ENCODE measurements around the gene NELFE. TPM values are rescaled to one million over a fixed set of nuclear protein-coding genes. Genes with fewer than 3 reads are reported as not detected.

The NELFE gene
- total RNA-seq, 1 donor from 2014 or later: 50.6 TPM

- Mint-ChIP-seq H3K4me3 (ENCODE audit: unreplicated experiment) (no peak overlapping the region), H3K27ac (ENCODE audit: unreplicated experiment) (no peak overlapping the region), H3K4me1 (ENCODE audit: low read depth) (no peaks in the 10 kb centered on the region), H3K9me3 (ENCODE audit: low read depth) (no peaks in the 10 kb centered on the region), H3K36me3 (ENCODE audit: low read depth) (no peaks in the 10 kb centered on the region), H3K27me3 (ENCODE audit: low read depth) (peaks cover 4% of the 10 kb centered on the region)
- TF ChIP-seq, protein P1, sequence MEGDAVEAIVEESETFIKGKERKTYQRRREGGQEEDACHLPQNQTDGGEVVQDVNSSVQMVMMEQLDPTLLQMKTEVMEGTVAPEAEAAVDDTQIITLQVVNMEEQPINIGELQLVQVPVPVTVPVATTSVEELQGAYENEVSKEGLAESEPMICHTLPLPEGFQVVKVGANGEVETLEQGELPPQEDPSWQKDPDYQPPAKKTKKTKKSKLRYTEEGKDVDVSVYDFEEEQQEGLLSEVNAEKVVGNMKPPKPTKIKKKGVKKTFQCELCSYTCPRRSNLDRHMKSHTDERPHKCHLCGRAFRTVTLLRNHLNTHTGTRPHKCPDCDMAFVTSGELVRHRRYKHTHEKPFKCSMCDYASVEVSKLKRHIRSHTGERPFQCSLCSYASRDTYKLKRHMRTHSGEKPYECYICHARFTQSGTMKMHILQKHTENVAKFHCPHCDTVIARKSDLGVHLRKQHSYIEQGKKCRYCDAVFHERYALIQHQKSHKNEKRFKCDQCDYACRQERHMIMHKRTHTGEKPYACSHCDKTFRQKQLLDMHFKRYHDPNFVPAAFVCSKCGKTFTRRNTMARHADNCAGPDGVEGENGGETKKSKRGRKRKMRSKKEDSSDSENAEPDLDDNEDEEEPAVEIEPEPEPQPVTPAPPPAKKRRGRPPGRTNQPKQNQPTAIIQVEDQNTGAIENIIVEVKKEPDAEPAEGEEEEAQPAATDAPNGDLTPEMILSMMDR (IDR thresholded peaks at IDR 0.05): no peak
- DNase-seq (ENCODE audit: low spot score): no peak
Measured at GRCh38 chr6:31927863-31928671, 30.7 kb downstream of the NELFE start.

- no peaks in the 10 kb centered on the region for H3K4me1 Mint-ChIP-seq (ENCODE audit: low read depth)
- H3K27ac Mint-ChIP-seq (ENCODE audit: unreplicated experiment): no peak within 1 kb of the TSS
- no peaks in the 10 kb centered on the region for H3K27me3 Mint-ChIP-seq (ENCODE audit: low read depth)
- DNase-seq (ENCODE audit: low spot score): no peak
- TF ChIP-seq, protein P1 (IDR thresholded peaks at IDR 0.05): no peak
- H3K9me3 Mint-ChIP-seq (ENCODE audit: low read depth): no peaks in the 10 kb centered on the region
- no peak within 1 kb of the TSS for H3K4me3 Mint-ChIP-seq (ENCODE audit: unreplicated experiment)
- no peaks in the 10 kb centered on the region for H3K36me3 Mint-ChIP-seq (ENCODE audit: low read depth)
Measured at GRCh38 chr6:31927242-31927862, 31.4 kb downstream of the NELFE start, which contains the start of gene C2. Gene C2, plus strand, starts transcription at chr6:31927717. Its CDS starts 36 bp downstream, at chr6:31927753.

DNA sequence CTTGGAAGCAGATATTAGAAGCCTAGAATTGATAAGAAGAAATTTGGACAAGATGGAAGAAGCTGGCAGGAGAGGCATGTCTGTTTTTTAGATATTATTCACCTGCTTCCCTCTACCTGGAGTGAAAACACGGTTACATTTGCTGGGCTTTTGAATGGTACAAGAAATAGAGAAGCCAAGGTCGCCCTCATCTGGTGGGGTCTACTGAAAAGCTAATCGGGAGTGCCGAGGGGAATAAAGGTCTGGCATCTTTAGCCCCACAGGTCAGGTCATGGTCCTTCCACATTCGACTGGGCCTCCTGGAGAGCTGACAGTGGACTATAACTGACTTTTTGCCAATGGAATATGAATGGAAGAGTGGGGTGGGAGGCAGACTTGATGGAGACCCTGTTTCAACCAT, 35.8 kb downstream of the NELFE start:
- H3K27ac Mint-ChIP-seq (ENCODE audit: unreplicated experiment): no peak overlapping the region
- H3K4me3 Mint-ChIP-seq (ENCODE audit: unreplicated experiment): no peak overlapping the region
- H3K4me1 Mint-ChIP-seq (ENCODE audit: low read depth): no peaks in the 10 kb centered on the region
- no peaks in the 10 kb centered on the region for H3K36me3 Mint-ChIP-seq (ENCODE audit: low read depth)
- no peaks in the 10 kb centered on the region for H3K9me3 Mint-ChIP-seq (ENCODE audit: low read depth)
- TF ChIP-seq, protein P1 (IDR thresholded peaks at IDR 0.05): peak; percentile 35
- no peaks in the 10 kb centered on the region for H3K27me3 Mint-ChIP-seq (ENCODE audit: low read depth)
- DNase-seq (ENCODE audit: low spot score): no peak

GRCh38 chr6:31920811-31921210, 38.0 kb downstream of the NELFE start:
- H3K27ac Mint-ChIP-seq (ENCODE audit: unreplicated experiment): no peak overlapping the region
- H3K9me3 Mint-ChIP-seq (ENCODE audit: low read depth): no peaks in the 10 kb centered on the region
- TF ChIP-seq, protein P1 (IDR thresholded peaks at IDR 0.05): no peak
- H3K4me3 Mint-ChIP-seq (ENCODE audit: unreplicated experiment): no peak overlapping the region
- DNase-seq (ENCODE audit: low spot score): no peak
- peaks cover 2% of the 10 kb centered on the region for H3K27me3 Mint-ChIP-seq (ENCODE audit: low read depth)
- H3K36me3 Mint-ChIP-seq (ENCODE audit: low read depth): no peaks in the 10 kb centered on the region
- no peaks in the 10 kb centered on the region for H3K4me1 Mint-ChIP-seq (ENCODE audit: low read depth)

DNA sequence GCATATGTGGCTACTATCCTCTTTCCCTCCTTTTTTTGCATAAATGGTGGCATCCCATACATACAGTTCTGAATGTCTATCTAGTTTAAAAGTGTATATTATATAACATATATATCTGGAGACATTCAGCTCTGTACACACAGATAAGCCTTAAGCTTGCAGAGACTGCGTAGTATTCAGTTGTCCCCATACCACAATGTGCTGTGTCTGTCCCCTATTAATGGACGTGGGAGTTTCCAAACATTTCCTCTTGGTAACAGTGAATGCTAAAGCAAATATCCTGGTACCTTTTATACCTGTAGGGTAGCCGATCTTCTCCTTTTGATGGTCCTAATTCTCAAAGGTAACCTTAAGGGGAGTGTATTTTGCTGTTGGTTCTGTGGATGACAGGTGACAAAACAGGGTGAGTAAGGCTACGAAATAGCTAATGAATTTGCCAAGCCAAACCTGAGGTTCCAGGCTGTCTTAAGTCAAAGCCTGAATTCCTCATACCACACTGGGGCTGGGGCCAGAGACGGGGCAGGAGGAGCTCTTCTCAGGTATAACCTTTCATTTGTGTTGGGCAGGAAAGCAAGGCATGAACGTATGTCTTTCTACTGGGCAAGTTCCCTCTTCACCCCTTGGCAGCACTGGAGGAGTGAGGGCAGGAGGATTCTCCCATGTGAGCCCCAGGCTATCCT, 39.0 kb downstream of the NELFE start:
- no peaks in the 10 kb centered on the region for H3K36me3 Mint-ChIP-seq (ENCODE audit: low read depth)
- DNase-seq (ENCODE audit: low spot score): no peak
- no peaks in the 10 kb centered on the region for H3K9me3 Mint-ChIP-seq (ENCODE audit: low read depth)
- no peaks in the 10 kb centered on the region for H3K4me1 Mint-ChIP-seq (ENCODE audit: low read depth)
- no peak overlapping the region for H3K4me3 Mint-ChIP-seq (ENCODE audit: unreplicated experiment)
- H3K27me3 Mint-ChIP-seq (ENCODE audit: low read depth): peaks cover 2% of the 10 kb centered on the region
- TF ChIP-seq, protein P1 (IDR thresholded peaks at IDR 0.05): no peak
- H3K27ac Mint-ChIP-seq (ENCODE audit: unreplicated experiment): no peak overlapping the region

All from chondrocyte (in vitro differentiated cells).